Lung (tissue), 12 donors: Measurements from ENCODE around the gene MALAT1. TPM values are rescaled to one million over a fixed set of nuclear protein-coding genes. Genes with fewer than 3 reads are reported as not detected.

ENCODE experiments used
- ATAC-seq: fragments of 200-7000 bp; cut with Tn5 transposase; one replicate; pipeline ENCODE4 v1.9.1; 2020; ENCODE audit warnings: moderate number of reproducible peaks; ENCODE audit not compliant: insufficient read depth, low FRiP score
- DNase-seq, 3 donors: peaks; one replicate each; pipeline ENCODE4 v3.0.0-alpha.2; 2013 to 2017
- H3K27ac ChIP-seq, 2 donors: one replicate each; pipeline ENCODE4 v1.5.1; 2013; ENCODE audit warnings: mild to moderate bottlenecking in 2 of 2, moderate library complexity in 2 of 2, control low read depth in 1 of 2, inconsistent platforms in 1 of 2, low read depth in 1 of 2, low read length in 1 of 2
- H3K27me3 ChIP-seq, 3 donors: one replicate each; pipeline ENCODE4 v1.5.1; 2013; ENCODE audit warnings: low read length in 2 of 3; ENCODE audit not compliant: control insufficient read depth in 3 of 3, insufficient read depth in 3 of 3
- H3K36me3 ChIP-seq, 4 donors: one replicate each; pipeline ENCODE4 v1.5.1; 2013; ENCODE audit warnings: low read length in 4 of 4, mild to moderate bottlenecking in 1 of 4, moderate library complexity in 1 of 4; ENCODE audit not compliant: control insufficient read depth in 4 of 4, insufficient read depth in 4 of 4
- H3K4me1 ChIP-seq, 5 donors: one replicate each; pipeline ENCODE4 v1.5.1; 2013; ENCODE audit warnings: low read length in 5 of 5, mild to moderate bottlenecking in 2 of 5, moderate library complexity in 1 of 5; ENCODE audit not compliant: control insufficient read depth in 5 of 5, insufficient read depth in 5 of 5
- H3K4me3 ChIP-seq: one replicate; pipeline ENCODE4 v1.5.1; 2013; ENCODE audit warnings: mild to moderate bottlenecking, control low read depth, moderate library complexity
- H3K9ac ChIP-seq, 2 donors: one replicate each; pipeline ENCODE4 v1.5.1; 2013; ENCODE audit warnings: low read length in 2 of 2, control low read depth in 1 of 2; ENCODE audit not compliant: insufficient read depth in 1 of 2
- H3K9me3 ChIP-seq, 4 donors: one replicate each; pipeline ENCODE4 v1.5.1; 2013; ENCODE audit warnings: low read length in 3 of 4, mild to moderate bottlenecking in 1 of 4, moderate library complexity in 1 of 4; ENCODE audit not compliant: control insufficient read depth in 4 of 4, insufficient read depth in 3 of 4
- CTCF ChIP-seq: IDR thresholded peaks from 2 replicates; pipeline ENCODE4 v1.5.1; 2012; ENCODE audit warnings: mild to moderate bottlenecking; ENCODE audit errors: control extremely low read depth, extremely low read depth
- WGBS, 2 donors: extraction: QIAGEN DNeasy Blood & Tissue Kit; methylation state at CpG; one replicate each; pipeline ENCODE4 v1.1.7; 2013; 5-methylcytosine and 5-hydroxymethylcytosine counted together
- polyA plus RNA-seq, 2 donors: library from polyadenylated mRNA; stranded (reverse); fragments of 200-250 nt; gene quantifications; one replicate each; pipeline ENCODE4 v1.2.1, GENCODE V29; 2013
- total RNA-seq, 2 donors: library from RNA; depleted of rRNA in 1 of 2; stranded (reverse); fragments of >200 nt in 1 of 2; gene quantifications; one replicate each; pipeline ENCODE4 v1.2.1, GENCODE V29; 2014 to 2021
- donor health status: control.
- donor health status: control.
- donor health status: Bipolar disorder and iron deficiency.
- donor health status: healthy.
- donor health status: DM: yes; HTN: yes; CAD: no.

The MALAT1 gene
- total and polyA plus RNA-seq, 4 donors, result 125 to 48,332 (median 6,799) TPM

- 0 to 1% methylated on average over 40 to 61 of the region's 61 CpGs for WGBS, 2 donors
- TF ChIP-seq CTCF, result no peak
- Histone ChIP-seq H3K4me3 (peak overlapping the region; percentile 48), H3K36me3 (peaks cover 3 to 33% (median 10%) of the 10 kb centered on the region in 4 donors), H3K4me1 (peaks cover 9 to 48% (median 12%) of the 10 kb centered on the region in 5 donors), H3K27ac (peak overlapping the region; percentile 97 to 99), H3K9me3 (peaks cover 0 to 3% (median 0%) of the 10 kb centered on the region in 4 donors), H3K27me3 (no peaks in the 10 kb centered on the region), H3K9ac (peak overlapping the region; percentile 100)
- ATAC-seq (peak; percentile 86), DNase-seq (peak; percentile 99 to 100 (median 100))
Measured at GRCh38 chr11:65497141-65498041, 1.5 kb upstream of the MALAT1 start.

- no peak for ATAC-seq
- H3K9me3 ChIP-seq, result peaks cover 0 to 3% (median 0%) of the 10 kb centered on the region in 4 donors
- no peaks in the 10 kb centered on the region for H3K27me3 ChIP-seq
- 2% methylated on average over 24 of the region's 24 CpGs for WGBS, 2 donors
- peak overlapping the region; percentile 97 to 99 for H3K27ac ChIP-seq
- TF ChIP-seq CTCF, result no peak
- H3K4me3 ChIP-seq, result peak overlapping the region; percentile 48
- peaks cover 3 to 41% (median 15%) of the 10 kb centered on the region in 4 donors for H3K36me3 ChIP-seq
- peak overlapping the region; percentile 100 for H3K9ac ChIP-seq
- H3K4me1 ChIP-seq, result peaks cover 4 to 40% (median 9%) of the 10 kb centered on the region in 5 donors
- peak; percentile 68 to 86 (median 83) for DNase-seq
Measured at GRCh38 chr11:65498042-65498726, 661 bp upstream of the MALAT1 start.

GRCh38 chr11:65498727-65498976 lies 193 bp upstream of the MALAT1 start:
- Histone ChIP-seq H3K9ac (peak overlapping the region; percentile 100), H3K9me3 (peaks cover 0 to 3% (median 0%) of the 10 kb centered on the region in 4 donors), H3K4me3 (no peak overlapping the region), H3K27ac (peak overlapping the region; percentile 97 to 99), H3K36me3 (peaks cover 3 to 46% (median 18%) of the 10 kb centered on the region in 4 donors), H3K27me3 (no peaks in the 10 kb centered on the region), H3K4me1 (peaks cover 3 to 36% (median 8%) of the 10 kb centered on the region in 5 donors)
- no peak for TF ChIP-seq CTCF
- WGBS, 2 donors, result 0 to 1% methylated on average over 6 of the region's 6 CpGs
- DNase-seq, result no peak
- no peak for ATAC-seq
